Endothelial cell of umbilical vein (primary cell): Measurements from ENCODE around the gene COQ4. TPM values are rescaled to one million over a fixed set of nuclear protein-coding genes. Genes with fewer than 3 reads are reported as not detected.

ENCODE experiments used
- BruUV-seq: library from RNA; stranded (reverse); fragments of 400-500 nt; replicated peaks from 2 replicates; lab custom pipeline; 2021; lab: Mats Ljungman, UMichigan
- CTCF ChIA-PET: fragments of 300-600, 350-600 bp; sonication (Branson Sonifier 250); formaldehyde crosslinking; loops from one replicate; lab custom pipeline; 2021; ENCODE audit warnings: antibody characterized with exemption, inconsistent platforms; lab: Charles Lee
- POLR2A ChIA-PET: fragments of 300-600, 350-600 bp; sonication (Branson Sonifier 250); formaldehyde crosslinking; loops from one replicate; lab custom pipeline; 2021; ENCODE audit warnings: antibody characterized with exemption, inconsistent platforms; lab: Charles Lee
- DNase-seq: peaks from one replicate; pipeline ENCODE4 v3.0.0-alpha.2; 2011; ENCODE audit warnings: low read depth, low spot score
- FAIRE-seq: peaks from 2 replicates; lab custom pipeline; 2011; peaks lifted over from hg19 to GRCh38; lab: Jason Lieb, UNC
- H2AFZ ChIP-seq: 2 replicates; pipeline ENCODE4 v1.6.0; 2012; ENCODE audit warnings: low read depth, low read length, control low read depth, inconsistent platforms
- H3K27ac ChIP-seq: 2 replicates; pipeline ENCODE4 v1.5.1; 2011; ENCODE audit warnings: low read depth, mild to moderate bottlenecking, control low read depth, low read length, moderate library complexity; ENCODE audit not compliant: insufficient read depth
- H3K27me3 ChIP-seq, 2 experiments: 2 replicates each; pipeline versions ENCODE4 v1.6.0 to v1.6.1; 2011; ENCODE audit warnings: low read length in 2 of 2, mixed read lengths in 1 of 2; ENCODE audit not compliant: control insufficient read depth in 2 of 2, insufficient read depth in 2 of 2
- H3K36me3 ChIP-seq, 2 experiments: 2 replicates in 1 of 2; 3 replicates in 1 of 2; pipeline ENCODE4 v1.5.1; 2011; ENCODE audit warnings: low read length in 2 of 2, mild to moderate bottlenecking in 1 of 2, moderate library complexity in 1 of 2; ENCODE audit not compliant: control insufficient read depth in 2 of 2, insufficient read depth in 2 of 2; ENCODE audit errors: extremely low read depth in 1 of 2
- H3K4me1 ChIP-seq: 3 replicates; pipeline ENCODE4 v1.5.1; 2011; ENCODE audit warnings: mild to moderate bottlenecking, low read length; ENCODE audit not compliant: control insufficient read depth, insufficient read depth; ENCODE audit errors: extremely low read depth
- H3K4me2 ChIP-seq: 2 replicates; pipeline ENCODE4 v1.6.1; 2011; ENCODE audit warnings: low read length, control low read depth, mixed read lengths; ENCODE audit not compliant: insufficient read depth
- H3K4me3 ChIP-seq, 3 experiments: fragments of 200-600 bp in 1 of 3; sonication (generic), shearing (Covaris generic) in 1 of 3; replicated peaks in 1 of 3; 2 replicates each; pipeline ENCODE4 v1.5.1; 2011 to 2016; ENCODE audit warnings: control low read depth in 3 of 3, low read length in 3 of 3, mild to moderate bottlenecking in 2 of 3, inconsistent platforms in 1 of 3, low read depth in 1 of 3, moderate library complexity in 1 of 3; ENCODE audit not compliant: insufficient read depth in 1 of 3
- H3K79me2 ChIP-seq: 2 replicates; pipeline ENCODE4 v1.6.0; 2012; ENCODE audit warnings: low read length, inconsistent platforms; ENCODE audit not compliant: control insufficient read depth, insufficient read depth
- H3K9ac ChIP-seq: replicated peaks from 2 replicates; pipeline ENCODE3; 2011; ENCODE audit warnings: low read length, control low read depth; ENCODE audit not compliant: insufficient read depth; ENCODE audit errors: extremely low read depth
- H3K9me1 ChIP-seq: replicated peaks from 3 replicates; pipeline ENCODE4 v1.6.0; 2011; ENCODE audit warnings: mild to moderate bottlenecking, low read length; ENCODE audit not compliant: control insufficient read depth, insufficient read depth; ENCODE audit errors: extremely low read depth
- H3K9me3 ChIP-seq: replicated peaks from 2 replicates; pipeline ENCODE4 v1.5.1; 2012; ENCODE audit warnings: low read length, inconsistent platforms; ENCODE audit not compliant: control insufficient read depth, insufficient read depth
- H4K20me1 ChIP-seq: replicated peaks from 2 replicates; pipeline ENCODE3; 2011; ENCODE audit warnings: mild to moderate bottlenecking, low read length; ENCODE audit not compliant: control insufficient read depth, insufficient read depth; ENCODE audit errors: extremely low read depth
- FOS ChIP-seq: IDR thresholded peaks from 2 replicates; pipeline ENCODE4 v1.6.1; 2011; ENCODE audit warnings: mild to moderate bottlenecking, low read length, moderate library complexity, borderline replicate concordance; ENCODE audit not compliant: insufficient read depth
- GATA2 ChIP-seq: IDR thresholded peaks from 2 replicates; pipeline ENCODE4 v1.7.0; 2011; ENCODE audit warnings: low read depth, mild to moderate bottlenecking, moderate library complexity, mixed read lengths, low read length; ENCODE audit not compliant: insufficient read length, insufficient read depth
- MAX ChIP-seq: IDR thresholded peaks from 2 replicates; pipeline ENCODE4 v1.6.1; 2011; ENCODE audit not compliant: insufficient read depth, insufficient read length
- POLR2A ChIP-seq: IDR thresholded peaks from 2 replicates; pipeline ENCODE4 v1.6.1; 2012; ENCODE audit warnings: low read depth, mild to moderate bottlenecking, control low read depth, low read length
- POLR2AphosphoS5 ChIP-seq: IDR thresholded peaks from 2 replicates; pipeline ENCODE4 v1.6.1; 2012; ENCODE audit warnings: low read depth, mild to moderate bottlenecking, control low read depth, low read length, moderate library complexity; ENCODE audit not compliant: insufficient read depth
- dilution Hi-C: fragments of 300-500 bp; cut with MboI; formaldehyde crosslinking; loops from one replicate; pipeline ENCODE4 v1.15.0; 2019; ENCODE audit warnings: low sequenced_read_pairs; ENCODE audit not compliant: extremely low pct_ligation_motif_present
- intact Hi-C: fragments of 100-400 bp; cut with micrococcal nuclease; formaldehyde crosslinking; loops from one replicate; pipeline ENCODE4 v1.10.0; 2022
- polyA plus RNA-seq, 4 experiments: library from polyadenylated mRNA; depleted of rRNA in 3 of 4; stranded (reverse) in 3 of 4; unstranded in 1 of 4; fragments of >200 nt; gene quantifications; 2 replicates each; pipeline versions ENCODE4 v1.2.1 to v1.2.3, GENCODE V29; 2011 to 2012; ENCODE audit warnings: missing spikeins in 1 of 4
- total RNA-seq: library from RNA; stranded (reverse); gene quantifications from 2 replicates; pipeline ENCODE4 v1.2.3, GENCODE V29; 2021
- TF ChIP-seq, protein P1 (sequence below), 2 donors: IDR thresholded peaks; 1 replicate in 1 of 2; 2 replicates in 1 of 2; pipeline ENCODE4 v1.5.1; 2011; ENCODE audit warnings: low read length in 2 of 2, mild to moderate bottlenecking in 2 of 2, moderate library complexity in 2 of 2, control low read depth in 1 of 2, inconsistent platforms in 1 of 2, low read depth in 1 of 2; ENCODE audit not compliant: insufficient read depth in 1 of 2; ENCODE audit errors: extremely low read depth in 1 of 2

COQ4 gene
- total and polyA plus RNA-seq, 2 donors (not counting 3 experiments of a cell fraction or from before 2014, with no cell fraction given) = 44.4 to 78.1 TPM

- Histone ChIP-seq H4K20me1 (no peaks in the 10 kb centered on the region), H3K9me3 (no peaks in the 10 kb centered on the region), H3K79me2 (peaks cover 25% of the 10 kb centered on the region), H3K36me3 (peaks cover 7 to 16% of the 10 kb centered on the region in 2 experiments), H3K27me3 (no peaks in the 10 kb centered on the region), H3K4me3 (peak overlapping the region in 2 of 3 experiments; percentile 83 to 92), H2AFZ (no peak overlapping the region), H3K27ac (no peak overlapping the region), H3K9ac (peak overlapping the region; percentile 12), H3K9me1 (no peaks in the 10 kb centered on the region), H3K4me1 (peaks cover 15% of the 10 kb centered on the region), H3K4me2 (peak overlapping the region; percentile 78)
- CTCF ChIA-PET = interaction anchor here (0.8 kb wide), 1 partner anchor 20 kb away, joined by 3 read pairs; no protein-coding TSS in a partner anchor
- TF ChIP-seq FOS (no peak), GATA2 (no peak), POLR2AphosphoS5 (no peak), MAX (no peak), POLR2A (no peak)
- TF ChIP-seq, protein P1, sequence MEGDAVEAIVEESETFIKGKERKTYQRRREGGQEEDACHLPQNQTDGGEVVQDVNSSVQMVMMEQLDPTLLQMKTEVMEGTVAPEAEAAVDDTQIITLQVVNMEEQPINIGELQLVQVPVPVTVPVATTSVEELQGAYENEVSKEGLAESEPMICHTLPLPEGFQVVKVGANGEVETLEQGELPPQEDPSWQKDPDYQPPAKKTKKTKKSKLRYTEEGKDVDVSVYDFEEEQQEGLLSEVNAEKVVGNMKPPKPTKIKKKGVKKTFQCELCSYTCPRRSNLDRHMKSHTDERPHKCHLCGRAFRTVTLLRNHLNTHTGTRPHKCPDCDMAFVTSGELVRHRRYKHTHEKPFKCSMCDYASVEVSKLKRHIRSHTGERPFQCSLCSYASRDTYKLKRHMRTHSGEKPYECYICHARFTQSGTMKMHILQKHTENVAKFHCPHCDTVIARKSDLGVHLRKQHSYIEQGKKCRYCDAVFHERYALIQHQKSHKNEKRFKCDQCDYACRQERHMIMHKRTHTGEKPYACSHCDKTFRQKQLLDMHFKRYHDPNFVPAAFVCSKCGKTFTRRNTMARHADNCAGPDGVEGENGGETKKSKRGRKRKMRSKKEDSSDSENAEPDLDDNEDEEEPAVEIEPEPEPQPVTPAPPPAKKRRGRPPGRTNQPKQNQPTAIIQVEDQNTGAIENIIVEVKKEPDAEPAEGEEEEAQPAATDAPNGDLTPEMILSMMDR (IDR thresholded peaks at IDR 0.05; ENCODE audit: extremely low read depth in 1 of 2, insufficient read depth in 1 of 2, low read depth in 1 of 2, low read length in 2 of 2) = no peak
- dilution Hi-C loops (no loop called here), intact Hi-C loops (no loop called here)
- POLR2A ChIA-PET = no interaction called here
- DNase-seq (no peak), FAIRE-seq (no peak)
- no TSS peak for BruUV-seq
These were observed 1.3 kb upstream of the COQ4 start for GRCh38 chr9:128321343-128321742.
